Karpas-422 (cell line): ENCODE results near the gene PACRG. TPM values are rescaled to one million over a fixed set of nuclear protein-coding genes. Genes with fewer than 3 reads are reported as not detected.

ENCODE experiments used
- DNase-seq: peaks from one replicate; pipeline ENCODE4 v3.0.0-alpha.2; 2015
- H2AFZ ChIP-seq: fragments of 200-600 bp; sonication (generic); 2 replicates; pipeline ENCODE4 v1.6.1; 2014; ENCODE audit warnings: antibody characterized with exemption, low read length, mixed read lengths
- H3K27ac ChIP-seq: fragments of 200-600 bp; sonication (generic); 2 replicates; pipeline ENCODE4 v1.5.1; 2014; ENCODE audit warnings: mild to moderate bottlenecking, low read length, moderate library complexity
- H3K27me3 ChIP-seq: fragments of 200-600 bp; sonication (generic); 2 replicates; pipeline ENCODE4 v1.6.1; 2014; ENCODE audit warnings: low read length, mixed read lengths
- H3K36me3 ChIP-seq: fragments of 200-600 bp; sonication (generic); 2 replicates; pipeline ENCODE4 v1.6.1; 2014; ENCODE audit warnings: low read length, mixed read lengths; ENCODE audit not compliant: insufficient read depth
- H3K4me1 ChIP-seq: fragments of 200-600 bp; sonication (generic); 2 replicates; pipeline ENCODE4 v1.6.1; 2014; ENCODE audit warnings: mild to moderate bottlenecking, low read length, mixed read lengths
- H3K4me2 ChIP-seq: fragments of 200-600 bp; sonication (generic); 2 replicates; pipeline ENCODE4 v1.6.1; 2014; ENCODE audit warnings: low read length, low read depth, mild to moderate bottlenecking; ENCODE audit not compliant: poor library complexity, severe bottlenecking
- H3K4me3 ChIP-seq: fragments of 200-600 bp; sonication (generic); 2 replicates; pipeline ENCODE4 v1.5.1; 2014; ENCODE audit warnings: mild to moderate bottlenecking, antibody characterized with exemption, low read length, mixed read lengths
- H3K79me2 ChIP-seq: fragments of 200-600 bp; sonication (generic); 2 replicates; pipeline ENCODE4 v1.6.1; 2014; ENCODE audit warnings: mild to moderate bottlenecking, low read length, mixed read lengths
- H3K9ac ChIP-seq: fragments of 200-600 bp; sonication (generic); 2 replicates; pipeline ENCODE4 v1.6.0; 2014; ENCODE audit warnings: low read length
- H3K9me2 ChIP-seq: fragments of 200-600 bp; sonication (generic), shearing (Covaris generic); replicated peaks from 2 replicates; pipeline ENCODE4 v1.6.0; 2014; ENCODE audit warnings: mild to moderate bottlenecking, low read length, moderate library complexity; ENCODE audit not compliant: insufficient read depth
- H3K9me3 ChIP-seq: fragments of 300-700, 200-600 bp; sonication (generic); 2 replicates; pipeline ENCODE4 v1.6.1; 2014; ENCODE audit warnings: low read length, mixed read lengths
- H4K20me1 ChIP-seq: fragments of 200-600 bp; sonication (generic); 2 replicates; pipeline ENCODE4 v1.6.1; 2014; ENCODE audit warnings: mild to moderate bottlenecking, antibody characterized with exemption, low read length, low read depth; ENCODE audit not compliant: insufficient read depth
- total RNA-seq: library from RNA; depleted of rRNA; stranded (reverse); fragments of >200 nt; shearing (Covaris generic); gene quantifications from 2 replicates; pipeline ENCODE4 v1.2.3, GENCODE V29; 2014; ENCODE audit warnings: low replicate concordance

PACRG gene
- total RNA-seq, 1 experiment from 2014 or later, result not detected

- no peaks in the 10 kb centered on the region for H3K4me1 ChIP-seq
- no peak for DNase-seq
- H3K4me3 ChIP-seq, result no peak overlapping the region
- H3K9me3 ChIP-seq, result peaks cover 4% of the 10 kb centered on the region; the same call in 1 of the 2 replicates
- no peaks in the 10 kb centered on the region for H3K79me2 ChIP-seq
- H2AFZ ChIP-seq, result no peak overlapping the region
- no peaks in the 10 kb centered on the region for H3K27me3 ChIP-seq
- no peaks in the 10 kb centered on the region for H3K36me3 ChIP-seq
- H4K20me1 ChIP-seq, result no peaks in the 10 kb centered on the region
- H3K27ac ChIP-seq, result no peak overlapping the region
- no peak overlapping the region for H3K9ac ChIP-seq
- H3K9me2 ChIP-seq, result no peaks in the 10 kb centered on the region
- no peak overlapping the region for H3K4me2 ChIP-seq
These were observed 42.8 kb upstream of the PACRG start for GRCh38 chr6:162684961-162685360.

- Histone ChIP-seq H4K20me1 (no peaks in the 10 kb centered on the region), H3K9ac (no peak overlapping the region), H3K4me1 (no peaks in the 10 kb centered on the region), H3K4me3 (no peak overlapping the region), H3K27me3 (no peaks in the 10 kb centered on the region), H3K79me2 (no peaks in the 10 kb centered on the region), H3K36me3 (no peaks in the 10 kb centered on the region), H3K27ac (no peak overlapping the region), H3K9me3 (peaks cover 4% of the 10 kb centered on the region; the same call in 1 of the 2 replicates), H2AFZ (no peak overlapping the region), H3K9me2 (no peaks in the 10 kb centered on the region), H3K4me2 (no peak overlapping the region)
- no peak for DNase-seq
These were observed 42.2 kb upstream of the PACRG start for GRCh38 chr6:162685586-162685985.

GRCh38 chr6:162688751-162689345 is 38.9 kb upstream of the PACRG start:
- Histone ChIP-seq H3K9me2 (no peaks in the 10 kb centered on the region), H3K79me2 (no peaks in the 10 kb centered on the region), H3K4me1 (no peaks in the 10 kb centered on the region), H3K27ac (no peak overlapping the region), H3K4me3 (no peak overlapping the region), H3K9ac (no peak overlapping the region), H2AFZ (no peak overlapping the region), H3K27me3 (no peaks in the 10 kb centered on the region), H3K36me3 (no peaks in the 10 kb centered on the region), H3K9me3 (peaks cover 4% of the 10 kb centered on the region), H3K4me2 (no peak overlapping the region), H4K20me1 (no peaks in the 10 kb centered on the region)
- DNase-seq, result no peak

DNA sequence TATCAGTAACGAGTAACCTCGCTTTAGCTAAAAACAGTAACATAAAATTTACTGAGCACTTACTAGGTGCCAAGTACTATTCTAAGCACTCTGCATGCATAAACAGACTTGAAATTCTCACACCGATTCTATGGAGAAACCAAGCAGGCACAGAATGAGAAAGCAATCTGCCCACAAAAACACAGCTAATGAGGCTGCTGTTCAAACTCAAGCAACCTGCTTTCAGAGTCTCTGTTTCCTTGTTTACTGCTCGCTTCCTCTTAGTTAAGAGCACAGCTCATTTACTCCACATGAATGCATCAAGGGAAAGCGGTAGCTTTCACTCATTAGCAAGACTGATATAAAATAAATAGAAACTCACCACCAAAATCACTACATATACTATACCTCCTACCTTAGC is 37.6 kb upstream of the PACRG start:
- H3K4me1 ChIP-seq, result no peaks in the 10 kb centered on the region
- H3K9ac ChIP-seq, result no peak overlapping the region
- no peaks in the 10 kb centered on the region for H3K36me3 ChIP-seq
- H3K27me3 ChIP-seq, result no peaks in the 10 kb centered on the region
- no peak overlapping the region for H3K4me2 ChIP-seq
- H3K4me3 ChIP-seq, result no peak overlapping the region
- H4K20me1 ChIP-seq, result no peaks in the 10 kb centered on the region
- peaks cover 4% of the 10 kb centered on the region for H3K9me3 ChIP-seq
- no peak overlapping the region for H2AFZ ChIP-seq
- H3K79me2 ChIP-seq, result no peaks in the 10 kb centered on the region
- no peak for DNase-seq
- H3K9me2 ChIP-seq, result no peaks in the 10 kb centered on the region
- no peak overlapping the region for H3K27ac ChIP-seq

DNA sequence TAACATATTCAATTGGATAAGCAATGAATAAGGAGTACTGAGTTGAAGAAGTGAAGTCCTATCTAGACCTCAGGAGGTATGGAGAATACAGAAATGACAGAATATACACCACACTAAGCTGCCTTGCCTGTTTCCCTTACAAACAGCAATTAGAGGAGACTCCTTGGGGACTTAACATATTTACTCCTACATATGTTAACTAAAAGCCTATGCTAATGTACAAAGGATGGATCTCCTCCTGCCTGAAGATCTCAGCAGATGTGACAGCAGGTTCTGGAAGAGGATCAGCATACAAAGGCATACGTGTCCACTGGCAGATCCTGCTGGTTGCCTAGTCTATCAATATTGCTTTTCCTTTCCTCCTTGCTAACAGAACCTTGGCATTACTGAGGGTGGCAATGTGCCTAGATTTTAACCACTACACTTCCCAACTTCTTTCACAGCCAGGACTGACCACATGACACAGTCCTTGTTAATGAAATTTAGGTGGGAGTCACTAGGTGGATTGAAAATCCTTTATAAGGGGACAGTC is 29.8 kb upstream of the PACRG start:
- H3K27me3 ChIP-seq, result no peaks in the 10 kb centered on the region
- H3K9ac ChIP-seq, result no peak overlapping the region
- no peak overlapping the region for H3K4me3 ChIP-seq
- no peak overlapping the region for H2AFZ ChIP-seq
- no peak overlapping the region for H3K27ac ChIP-seq
- no peaks in the 10 kb centered on the region; the same call in 1 of the 2 replicates for H3K9me3 ChIP-seq
- no peaks in the 10 kb centered on the region for H3K36me3 ChIP-seq
- DNase-seq, result no peak
- H3K9me2 ChIP-seq, result no peaks in the 10 kb centered on the region
- H3K4me1 ChIP-seq, result no peaks in the 10 kb centered on the region
- H3K79me2 ChIP-seq, result no peaks in the 10 kb centered on the region
- no peak overlapping the region for H3K4me2 ChIP-seq
- no peaks in the 10 kb centered on the region for H4K20me1 ChIP-seq

- H4K20me1 ChIP-seq, result no peaks in the 10 kb centered on the region
These were observed 29.3 kb upstream of the PACRG start for GRCh38 chr6:162698440-162698839.

GRCh38 chr6:162699961-162700360 is 27.8 kb upstream of the PACRG start:
- no peak overlapping the region for H3K4me3 ChIP-seq
- H3K79me2 ChIP-seq, result no peaks in the 10 kb centered on the region
- no peaks in the 10 kb centered on the region; the same call in 1 of the 2 replicates for H3K9me3 ChIP-seq
- H3K36me3 ChIP-seq, result no peaks in the 10 kb centered on the region
- no peak for DNase-seq
- H3K4me2 ChIP-seq, result no peak overlapping the region
- no peaks in the 10 kb centered on the region for H3K9me2 ChIP-seq
- H4K20me1 ChIP-seq, result no peaks in the 10 kb centered on the region
- no peak overlapping the region for H3K9ac ChIP-seq
- H3K27ac ChIP-seq, result no peak overlapping the region
- H3K27me3 ChIP-seq, result no peaks in the 10 kb centered on the region
- H2AFZ ChIP-seq, result no peak overlapping the region
- H3K4me1 ChIP-seq, result no peaks in the 10 kb centered on the region

More at GRCh38 chr6:162698440-162698839, 29.3 kb upstream of the PACRG start:
- Histone ChIP-seq H3K9ac (no peak overlapping the region), H3K27me3 (no peaks in the 10 kb centered on the region), H3K9me3 (no peaks in the 10 kb centered on the region; the same call in 1 of the 2 replicates), H2AFZ (no peak overlapping the region), H3K4me3 (no peak overlapping the region), H3K27ac (no peak overlapping the region), H3K9me2 (no peaks in the 10 kb centered on the region), H3K4me2 (no peak overlapping the region), H3K79me2 (no peaks in the 10 kb centered on the region), H3K4me1 (no peaks in the 10 kb centered on the region), H3K36me3 (no peaks in the 10 kb centered on the region)
- no peak for DNase-seq

DNA sequence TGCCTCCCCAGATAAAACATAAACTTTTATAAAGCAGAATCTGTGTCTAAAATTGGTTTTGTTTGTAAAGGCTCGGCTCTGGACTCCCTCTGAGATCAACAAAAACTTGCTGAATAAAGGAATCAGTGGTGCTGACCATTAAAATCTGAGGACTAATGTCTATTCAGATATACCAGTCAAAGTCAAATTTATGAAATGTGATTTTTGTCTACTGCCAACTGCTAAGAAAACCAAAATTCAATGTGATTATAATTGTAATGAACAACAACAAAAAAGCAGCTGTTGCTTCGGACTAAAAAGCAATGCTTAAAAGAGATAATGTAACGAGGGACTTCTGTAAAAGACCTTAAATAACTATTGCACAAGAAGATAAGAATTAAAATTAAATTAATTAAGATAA is 26.8 kb upstream of the PACRG start:
- no peak overlapping the region for H2AFZ ChIP-seq
- no peaks in the 10 kb centered on the region for H3K9me3 ChIP-seq
- H3K9me2 ChIP-seq, result no peaks in the 10 kb centered on the region
- no peaks in the 10 kb centered on the region for H3K36me3 ChIP-seq
- H3K4me2 ChIP-seq, result no peak overlapping the region
- no peaks in the 10 kb centered on the region for H3K79me2 ChIP-seq
- H3K4me3 ChIP-seq, result no peak overlapping the region
- no peak for DNase-seq
- H3K4me1 ChIP-seq, result no peaks in the 10 kb centered on the region
- no peak overlapping the region for H3K27ac ChIP-seq
- no peaks in the 10 kb centered on the region for H3K27me3 ChIP-seq
- no peaks in the 10 kb centered on the region for H4K20me1 ChIP-seq
- no peak overlapping the region for H3K9ac ChIP-seq
